Measurements from ENCODE around the gene MUSK.
A peak's percentile ranks its signal among the peaks of the same experiment; 100 is the strongest.
"Not testable (repeated sequence)": the region's sequence is repeated elsewhere in the genome, so short reads cannot be mapped to it uniquely, and the experiment has no call there.

The MUSK gene

DNA sequence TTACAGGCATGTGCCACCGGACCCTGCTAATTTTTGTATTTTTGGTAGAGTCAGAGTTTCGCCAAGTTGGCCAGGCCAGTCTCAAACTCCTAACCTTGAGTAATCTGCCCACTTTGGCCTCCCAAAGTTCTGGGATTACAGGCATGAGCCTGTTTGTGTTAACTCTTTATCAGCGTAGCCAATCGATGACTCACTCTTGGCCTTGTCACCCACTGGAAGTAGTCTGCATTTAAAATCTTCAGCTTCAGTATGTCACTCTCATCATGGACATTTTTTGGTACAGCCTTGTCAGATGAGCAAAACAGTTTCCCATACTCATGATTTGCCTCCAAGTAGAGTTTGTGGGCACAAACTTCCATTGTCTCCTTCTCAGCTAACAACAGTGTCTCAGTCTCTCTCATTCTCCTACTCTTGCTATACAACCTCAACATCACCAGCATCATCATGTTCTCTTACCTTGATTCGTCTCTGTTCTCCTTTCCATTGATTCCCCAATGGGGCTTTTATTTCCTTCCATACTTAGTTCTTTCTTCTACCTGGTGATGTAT is 22.5 kb downstream of the MUSK start:
- DNase-seq (ENCODE audit: low read depth, low spot score): no peak

DNA sequence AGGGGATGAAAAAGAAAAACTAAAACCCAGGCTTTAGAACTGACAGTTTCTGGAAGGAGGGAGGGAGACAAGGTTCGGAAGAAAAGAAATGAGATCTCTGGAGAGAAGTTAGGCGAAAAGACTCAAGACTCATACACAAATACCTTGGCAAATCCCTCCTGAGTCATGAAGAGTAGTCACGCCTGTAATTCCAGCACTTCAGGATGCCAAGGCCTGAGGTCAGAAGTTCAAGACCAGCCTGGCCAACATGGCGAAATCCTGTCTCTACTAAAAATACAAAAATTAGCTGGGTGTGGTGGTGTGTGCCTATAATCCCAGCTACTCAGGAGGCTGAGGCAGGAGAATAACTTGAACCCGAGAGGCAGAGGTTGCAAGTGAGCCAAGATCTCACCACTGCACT is 27.3 kb downstream of the MUSK start:
- not testable (repeated sequence) for DNase-seq (ENCODE audit: low read depth, low spot score)

DNA sequence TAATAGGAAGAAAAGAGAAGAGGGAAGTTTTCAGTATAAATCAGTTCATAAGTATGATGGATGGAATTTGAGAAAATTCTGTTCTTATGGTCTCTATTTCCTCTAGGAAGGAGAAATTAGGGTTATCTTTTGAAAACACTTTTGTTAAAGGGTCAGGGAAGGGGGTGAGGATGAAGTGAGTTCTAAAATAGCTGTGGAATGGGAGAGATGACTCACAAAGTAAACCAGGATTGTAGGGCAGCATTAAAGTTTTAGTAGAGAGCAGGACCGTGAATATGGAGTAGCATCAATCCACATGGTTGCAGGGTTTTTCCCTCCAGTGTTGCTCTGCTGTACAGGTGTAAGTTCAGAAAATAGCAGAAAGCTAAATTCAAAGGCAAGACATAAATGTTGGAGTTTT is 32.4 kb downstream of the MUSK start:
- DNase-seq (ENCODE audit: low read depth, low spot score): no peak

DNA sequence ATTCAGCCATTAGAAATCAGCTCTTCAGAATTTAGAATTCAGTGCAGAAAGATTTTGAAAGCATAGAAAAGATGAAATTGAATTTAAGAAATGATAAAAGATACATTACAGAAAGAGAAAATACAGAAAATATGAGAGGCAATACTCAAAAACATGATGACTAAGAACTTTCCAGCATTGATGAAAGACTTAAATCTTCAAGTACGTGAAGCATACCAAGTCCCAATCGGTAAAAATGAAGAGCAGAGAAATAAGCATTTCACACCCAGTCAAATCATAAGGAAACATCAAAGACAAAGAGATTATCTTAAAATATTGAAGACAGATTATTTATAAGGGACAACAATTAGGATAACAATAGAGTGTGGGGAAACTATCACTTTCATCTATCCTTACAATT is 35.1 kb downstream of the MUSK start:
- DNase-seq (ENCODE audit: low read depth, low spot score): no peak

DNA sequence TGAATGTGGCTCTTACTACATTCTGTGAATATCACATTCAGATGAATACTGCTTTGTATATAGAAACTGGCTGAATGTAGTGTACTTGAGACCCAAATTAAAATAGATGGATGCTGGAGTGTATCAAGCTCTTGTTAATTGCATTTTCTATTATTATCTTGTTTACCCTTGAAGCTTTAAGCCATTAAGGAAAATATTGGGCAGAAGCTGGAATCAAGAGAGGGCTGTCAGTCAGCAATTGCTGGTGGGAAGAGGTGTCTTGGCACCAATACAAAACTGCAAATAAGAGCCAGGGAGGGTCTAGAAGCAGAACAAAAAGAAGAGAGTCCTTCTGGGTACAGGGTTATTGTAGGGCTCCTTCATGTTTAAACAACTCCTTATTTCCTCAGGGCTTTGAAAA is 38.8 kb downstream of the MUSK start:
- DNase-seq (ENCODE audit: low read depth, low spot score): no peak

DNA sequence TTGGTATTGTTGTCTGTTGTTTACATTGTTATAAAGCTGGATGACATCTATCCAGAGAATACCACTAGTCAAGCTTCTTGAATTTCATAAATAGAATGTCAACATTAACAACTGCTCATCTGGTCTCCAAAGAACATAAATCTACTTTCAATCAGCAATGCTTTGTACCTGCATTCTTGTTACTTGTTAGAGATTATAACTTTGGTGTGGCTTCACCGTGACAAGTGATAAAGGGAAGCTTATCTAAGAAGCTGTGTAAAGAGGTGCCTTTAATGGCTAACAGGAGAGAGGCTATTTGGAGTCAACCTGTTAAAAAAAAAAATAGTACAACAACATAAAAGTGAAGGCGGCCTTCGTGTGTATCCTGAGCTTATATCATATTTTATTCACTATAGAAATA is 41.8 kb downstream of the MUSK start:
- no peak for DNase-seq (ENCODE audit: low read depth, low spot score)

DNA sequence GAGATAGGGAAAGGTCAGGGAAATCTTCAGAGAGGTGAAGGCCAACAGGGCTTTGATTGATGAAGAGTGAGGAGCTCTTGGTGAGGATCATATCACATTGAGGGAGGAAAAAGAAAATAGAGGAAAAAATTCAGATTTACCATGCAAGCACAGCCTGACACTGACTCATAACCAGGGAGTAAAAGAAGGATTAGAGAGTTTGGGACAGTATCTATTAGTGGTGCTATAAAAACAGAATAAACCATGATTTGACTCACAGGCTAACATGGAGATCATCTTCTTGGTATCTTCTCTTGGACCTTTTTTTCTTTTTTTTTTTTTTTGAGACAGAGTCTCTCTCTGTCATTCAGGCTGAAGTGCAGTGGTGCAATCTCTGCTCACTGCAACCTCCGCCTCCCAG is 44.4 kb downstream of the MUSK start:
- DNase-seq (ENCODE audit: low read depth, low spot score): no peak

DNA sequence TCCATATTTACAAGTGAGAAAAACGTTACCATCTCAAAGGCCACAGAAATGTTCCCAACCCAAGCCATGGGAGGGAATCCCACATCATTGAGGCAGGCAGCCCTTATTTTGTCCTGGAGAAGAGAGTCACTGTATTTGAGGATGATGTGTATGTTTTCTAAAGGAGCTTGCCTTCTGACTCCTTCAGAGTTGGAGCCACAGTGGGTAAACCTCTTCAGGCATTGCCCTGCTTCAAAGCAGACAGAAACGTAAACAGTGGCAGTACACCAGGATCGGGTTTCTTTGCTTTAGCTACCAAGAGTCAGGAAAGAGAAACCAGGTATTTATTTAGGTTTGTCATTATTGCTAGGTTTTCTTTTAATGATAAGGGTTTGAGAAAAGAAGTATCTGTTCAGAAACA is 45.7 kb downstream of the MUSK start:
- peak; percentile 12 for DNase-seq (ENCODE audit: low read depth, low spot score)

DNA sequence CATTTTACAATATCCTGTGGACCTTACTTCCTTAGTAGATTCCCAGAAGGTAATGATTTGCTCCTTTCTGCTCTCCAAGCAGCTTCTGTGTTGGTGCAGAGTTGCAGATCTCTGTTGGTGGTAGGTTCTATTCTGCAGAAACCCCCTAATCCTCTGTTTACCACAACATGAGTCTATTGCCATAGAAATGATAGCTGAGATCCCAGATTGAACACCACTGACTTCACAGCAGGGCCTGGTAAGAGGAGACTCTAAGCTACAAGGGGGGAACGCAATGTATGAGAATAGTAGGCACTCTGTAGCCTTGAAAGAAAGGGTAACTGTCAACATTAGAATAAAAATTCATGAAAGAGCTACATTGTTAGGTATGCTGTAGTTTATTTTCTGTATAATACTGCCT is 59.5 kb downstream of the MUSK start:
- DNase-seq (ENCODE audit: low read depth, low spot score): peak; percentile 76

DNA sequence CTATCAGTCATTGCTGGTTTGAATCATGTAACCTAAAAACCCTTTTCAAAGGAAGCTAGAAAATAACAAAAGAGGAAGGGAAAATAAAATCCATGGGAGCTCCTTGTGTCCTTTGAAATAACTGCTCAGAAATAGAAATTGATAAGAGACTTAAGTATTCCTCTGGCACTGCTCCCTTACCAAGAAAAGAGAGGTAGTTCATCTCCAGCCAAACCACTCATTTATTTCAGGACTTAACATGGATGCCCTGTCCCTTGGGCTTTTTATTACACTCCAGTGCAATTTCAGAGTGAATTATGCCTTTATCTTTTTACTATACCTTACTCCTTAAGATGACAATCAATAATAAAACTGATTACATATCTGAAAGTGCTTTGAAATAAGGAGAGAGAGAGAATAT is 61.0 kb downstream of the MUSK start:
- DNase-seq (ENCODE audit: low read depth, low spot score): no peak

DNA sequence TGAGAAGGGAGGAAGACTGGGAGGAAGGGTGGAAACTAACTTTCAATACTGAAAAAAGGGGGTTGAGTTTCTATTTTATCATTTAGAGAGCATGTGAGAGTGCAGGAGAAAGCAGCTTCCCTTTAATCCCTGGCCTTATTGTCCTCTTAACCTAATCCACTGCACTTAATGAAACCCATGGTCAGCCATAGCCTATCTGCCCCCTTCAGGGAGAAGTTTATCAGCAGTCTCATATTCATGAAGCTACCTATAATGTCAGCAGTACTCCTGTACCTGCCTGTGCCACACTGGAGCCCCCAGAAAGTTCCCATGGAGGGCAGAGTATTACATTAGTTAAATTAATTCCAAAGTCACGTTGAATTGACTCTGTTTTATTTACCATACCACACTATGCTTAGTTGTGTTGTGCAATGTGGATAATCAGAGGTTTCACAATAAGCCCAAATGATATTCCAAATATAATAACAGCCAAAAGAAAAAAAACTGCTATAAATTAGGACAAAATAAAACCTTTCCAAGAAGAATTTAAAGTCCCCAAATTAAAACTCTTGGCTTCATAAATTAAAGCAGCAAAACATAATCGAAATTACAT is 62.9 kb downstream of the MUSK start:
- no peak for DNase-seq (ENCODE audit: low read depth, low spot score)

DNA sequence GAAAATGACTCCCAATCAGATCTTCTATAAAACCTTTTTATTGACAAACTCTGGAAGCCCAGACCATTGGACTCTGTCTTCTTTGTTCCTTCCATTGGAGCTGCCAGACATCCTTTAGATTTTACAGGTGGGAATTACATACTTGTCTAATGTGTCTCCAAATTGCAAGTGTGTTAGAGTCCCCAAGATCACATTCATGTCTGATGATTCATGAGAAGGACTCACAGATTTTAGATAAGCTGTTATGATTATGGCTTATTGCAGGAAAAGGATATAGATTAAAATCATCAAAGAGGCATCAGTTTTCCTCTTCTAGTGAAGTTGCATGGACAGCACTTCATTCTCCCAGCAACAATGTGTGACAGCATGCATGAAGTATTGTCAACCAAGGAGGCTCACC is 70.4 kb downstream of the MUSK start:
- DNase-seq (ENCODE audit: low read depth, low spot score): no peak

DNA sequence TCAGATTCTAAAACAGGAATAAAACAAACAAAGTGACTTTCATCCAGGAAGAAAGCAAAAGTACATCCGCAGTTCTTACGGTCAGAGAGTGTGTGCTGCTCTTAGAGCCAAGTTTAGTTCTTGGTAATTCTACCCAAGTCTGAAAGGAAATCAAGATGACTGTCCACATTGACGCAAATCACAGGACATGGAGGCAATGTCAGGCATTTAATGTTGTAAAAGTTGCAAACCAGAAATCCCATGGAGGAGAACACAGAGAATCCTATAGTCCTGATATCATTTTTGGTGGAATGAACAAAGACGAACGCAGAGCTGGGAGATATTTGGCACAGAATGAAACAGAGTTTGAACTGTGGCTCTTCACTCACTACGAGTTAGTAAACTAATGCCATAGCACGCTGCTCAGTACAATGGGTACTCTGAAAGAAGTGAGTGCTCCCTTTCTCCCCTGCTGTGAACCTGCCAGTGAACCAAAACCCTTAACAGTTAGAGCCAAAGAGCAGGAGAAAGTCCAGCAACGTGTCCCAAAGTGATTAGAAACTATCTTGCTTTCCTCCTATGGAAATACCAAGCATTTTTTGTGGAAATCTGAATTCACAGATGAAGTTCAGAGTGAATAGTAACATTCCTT is 74.3 kb downstream of the MUSK start:
- no peak for DNase-seq (ENCODE audit: low read depth, low spot score)

DNA sequence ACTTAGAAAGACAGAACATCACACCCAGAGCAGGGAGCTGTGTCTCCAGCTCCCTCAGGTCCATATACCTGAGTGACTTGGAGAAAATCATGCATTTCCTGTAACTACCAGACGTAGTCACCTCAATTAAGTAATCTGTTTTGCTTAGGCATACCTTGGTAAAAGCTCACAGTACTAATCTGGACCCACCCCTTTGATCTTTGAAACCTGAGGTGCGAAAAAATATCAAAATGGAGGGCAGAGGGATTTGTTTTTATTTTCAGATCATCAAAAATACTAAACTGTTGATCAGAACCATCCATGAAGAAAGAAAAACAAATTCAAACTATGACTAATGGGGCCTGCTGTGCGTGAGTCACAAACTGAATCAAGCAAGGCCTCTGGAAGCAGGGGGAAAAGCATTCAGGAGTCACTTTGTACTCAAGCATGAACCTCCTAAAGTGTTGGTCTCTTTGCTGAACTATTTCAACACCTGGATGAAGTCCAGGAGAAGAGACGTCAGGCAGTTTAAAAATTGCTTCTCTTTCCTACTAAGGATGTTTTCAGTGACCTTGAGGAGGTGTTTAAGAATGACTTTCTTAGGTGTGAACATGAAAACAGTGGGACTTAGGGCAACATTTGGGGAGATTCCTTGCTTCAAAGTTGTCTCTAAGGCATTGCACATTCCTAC is 76.3 kb downstream of the MUSK start:
- DNase-seq (ENCODE audit: low read depth, low spot score): peak; percentile 94

DNA sequence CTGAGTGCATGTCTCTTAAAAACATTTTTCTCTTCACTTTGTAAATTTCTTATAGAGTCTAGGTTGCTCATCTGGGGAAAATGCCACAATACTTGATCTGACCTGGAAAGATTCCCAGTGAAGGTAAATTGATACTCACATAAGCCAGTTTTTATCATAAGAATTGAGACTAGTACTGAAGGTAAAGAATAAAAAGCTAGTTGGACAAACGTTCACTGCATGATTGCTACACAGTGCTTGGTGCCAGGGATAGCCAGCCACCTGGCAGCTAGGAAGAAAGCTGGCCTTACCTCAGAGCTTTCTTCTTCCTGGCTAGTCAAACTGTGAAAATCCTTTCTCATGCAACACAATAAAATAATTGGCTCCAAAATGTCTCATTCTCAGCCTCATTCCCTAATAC is 77.1 kb downstream of the MUSK start:
- DNase-seq (ENCODE audit: low read depth, low spot score): no peak

DNA sequence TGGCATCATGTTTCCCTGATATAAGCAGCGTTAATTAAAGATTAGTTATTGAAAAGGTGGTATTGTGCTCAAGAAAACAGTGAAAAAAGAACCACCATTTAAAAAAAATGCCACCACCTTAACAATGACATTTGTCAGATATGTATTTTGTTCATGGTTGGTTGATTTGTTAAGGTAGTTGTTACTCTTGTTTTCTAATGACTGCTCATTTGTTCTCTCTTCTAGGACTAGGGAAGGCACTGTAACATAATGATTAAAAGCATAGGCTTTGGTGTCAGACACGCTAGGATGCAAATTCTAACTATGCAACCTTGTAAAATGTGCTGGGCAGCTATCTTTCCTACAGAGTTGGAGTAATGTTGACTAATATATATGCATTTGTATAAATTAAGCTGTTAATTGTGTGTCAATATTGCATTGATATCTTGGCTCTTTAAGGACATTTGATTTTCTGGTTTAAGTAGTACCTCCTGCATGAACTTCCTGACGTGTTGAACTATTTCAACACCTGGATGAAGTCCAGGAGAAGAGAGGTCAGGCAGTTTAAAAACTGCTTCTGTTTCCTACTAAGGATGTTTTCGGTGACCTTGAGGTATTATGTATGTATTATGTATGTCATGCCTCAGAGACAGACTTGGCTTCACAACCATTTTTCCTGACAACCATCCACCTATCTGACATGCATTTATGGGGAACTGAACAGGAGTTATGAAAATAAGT is 77.8 kb downstream of the MUSK start:
- DNase-seq (ENCODE audit: low read depth, low spot score): no peak

DNA sequence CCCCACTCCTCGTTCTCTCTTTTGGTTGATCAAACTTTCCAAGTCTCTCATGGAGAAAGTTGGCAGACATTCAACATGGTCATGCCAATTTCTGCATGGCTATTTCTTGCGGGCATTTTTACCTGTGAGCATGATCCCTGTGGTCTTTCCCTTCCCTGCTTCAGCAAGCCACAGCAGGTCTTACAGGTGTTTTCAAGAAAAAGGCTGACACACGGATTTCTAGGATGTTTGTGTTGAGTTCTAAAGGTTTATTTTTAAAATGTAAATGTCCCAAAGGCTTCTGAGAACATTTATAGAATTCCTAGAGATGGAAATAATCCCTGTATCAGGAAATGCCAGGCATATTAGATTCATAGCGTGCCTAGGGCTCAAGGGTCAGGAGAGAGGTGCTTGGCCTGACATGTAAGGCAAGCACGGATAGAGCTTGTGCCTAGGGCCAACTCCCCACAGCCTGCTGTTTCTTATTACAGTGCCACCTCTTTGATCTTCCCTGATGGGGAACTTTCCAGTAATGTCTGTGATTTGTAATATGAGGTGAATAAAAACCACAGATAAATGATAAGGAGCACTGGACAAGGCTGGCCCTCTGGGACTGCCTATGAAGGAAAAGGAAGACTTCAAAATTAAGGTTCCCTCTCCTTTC is 79.8 kb downstream of the MUSK start:
- DNase-seq (ENCODE audit: low read depth, low spot score): no peak

DNA sequence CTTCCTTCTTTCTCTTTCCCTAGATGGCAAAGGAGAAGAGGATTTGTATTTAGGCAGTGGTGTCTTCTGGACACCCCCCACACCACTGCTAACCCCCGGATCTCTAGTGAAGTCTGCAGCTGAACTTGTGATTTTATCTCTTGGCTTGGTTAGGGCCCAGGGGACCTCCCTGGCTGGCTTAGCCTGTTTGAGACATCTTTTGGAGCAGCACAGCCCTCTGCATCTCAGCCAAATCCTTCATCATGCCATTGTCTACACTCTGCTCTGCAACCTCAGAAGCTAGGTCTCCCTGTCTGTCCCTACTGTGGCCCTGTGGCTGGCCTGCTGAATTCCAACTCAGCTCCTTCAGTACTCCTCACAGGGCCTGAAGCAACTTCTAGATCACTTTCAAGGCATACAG is 81.7 kb downstream of the MUSK start:
- no peak for DNase-seq (ENCODE audit: low read depth, low spot score)

DNA sequence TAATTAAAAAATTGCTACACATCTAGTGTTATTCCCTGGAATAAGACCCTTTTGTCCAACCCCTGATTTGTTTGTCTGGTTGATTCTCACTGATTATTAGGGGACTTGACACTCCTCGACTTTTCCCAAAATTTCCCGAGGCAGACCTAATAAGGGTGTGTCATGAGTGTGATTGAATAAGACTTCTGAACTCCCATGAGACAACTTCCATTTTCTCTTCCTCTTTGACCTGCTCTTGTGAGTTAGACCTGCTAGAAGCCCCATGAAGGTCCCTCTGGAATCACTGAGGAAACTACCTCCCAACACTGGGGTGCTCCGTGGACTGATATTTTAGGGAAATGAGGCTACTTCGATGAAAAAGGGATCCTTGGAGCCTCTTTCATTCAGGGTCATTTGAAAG is 83.4 kb downstream of the MUSK start:
- DNase-seq (ENCODE audit: low read depth, low spot score): no peak

DNA sequence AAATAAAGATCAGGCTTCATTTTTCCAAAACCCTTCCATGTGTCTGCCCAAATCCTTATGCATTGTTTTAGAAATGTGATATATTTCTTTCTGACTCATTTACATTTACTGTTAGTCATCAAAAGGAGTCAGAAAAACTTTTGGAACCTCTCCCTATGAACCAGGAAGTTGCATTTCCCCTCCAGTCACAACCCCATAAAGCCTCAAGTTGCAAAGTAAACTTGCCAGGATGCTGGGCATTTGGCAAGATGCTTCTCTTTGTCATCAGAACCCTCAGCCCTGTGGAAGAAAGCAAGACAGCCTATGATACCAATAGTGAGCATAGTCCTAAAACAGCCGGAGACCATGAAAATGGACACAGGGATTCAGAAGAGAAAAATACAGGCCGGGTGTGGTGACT is 84.2 kb downstream of the MUSK start:
- DNase-seq (ENCODE audit: low read depth, low spot score): peak; percentile 79

DNA sequence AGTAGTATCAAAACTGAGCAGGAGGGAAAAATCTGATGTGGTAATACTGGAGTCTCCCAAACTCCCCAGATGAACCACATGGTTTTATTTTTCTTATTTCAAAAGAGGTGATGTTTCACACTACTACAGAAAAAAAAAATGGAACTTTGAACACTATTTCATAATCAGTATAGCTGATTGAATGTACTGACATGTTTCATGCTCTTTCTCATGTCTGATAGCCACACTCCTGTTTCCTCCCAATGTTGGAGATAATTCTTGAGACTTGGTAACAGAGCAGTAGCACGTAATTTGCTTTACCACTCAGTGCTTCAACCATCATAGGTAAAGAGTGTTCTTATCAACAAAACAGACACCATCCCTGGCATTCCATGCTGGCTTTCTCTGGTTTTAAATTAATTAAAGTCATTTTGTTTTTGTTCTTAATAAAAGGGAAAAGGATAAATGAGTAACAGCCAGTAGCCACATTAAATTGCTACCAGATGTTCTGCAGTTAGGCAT is 85.2 kb downstream of the MUSK start:
- DNase-seq (ENCODE audit: low read depth, low spot score): no peak

DNA sequence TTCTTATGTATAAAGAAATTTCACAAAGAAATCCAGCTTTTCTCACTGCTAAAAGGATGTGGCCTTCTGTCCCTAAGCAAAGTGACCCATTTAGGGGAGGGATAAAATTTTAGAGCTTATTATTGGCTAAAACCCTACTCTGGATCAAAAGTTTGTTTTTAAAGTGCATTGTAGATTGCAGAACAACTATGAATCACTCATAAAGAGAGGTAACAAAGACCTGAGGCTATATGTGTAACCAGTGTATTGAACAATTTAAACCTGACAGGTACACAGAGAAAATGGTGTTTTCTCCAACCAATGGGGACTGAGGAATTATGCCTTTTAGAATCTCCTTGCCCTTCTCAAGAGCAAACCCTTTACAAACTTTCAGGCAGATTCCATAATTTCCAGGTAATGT is 86.6 kb downstream of the MUSK start:
- DNase-seq (ENCODE audit: low read depth, low spot score): no peak
